ENCODE results near the gene ACO2. TPM values are rescaled to one million over a fixed set of nuclear protein-coding genes. Genes with fewer than 3 reads are reported as not detected.
"Not testable (repeated sequence)": the region's sequence is repeated elsewhere in the genome, so short reads cannot be mapped to it uniquely, and the experiment has no call there.

ACO2 gene
- total RNA-seq, 1 donor from 2014 or later: 69.9 TPM

DNA sequence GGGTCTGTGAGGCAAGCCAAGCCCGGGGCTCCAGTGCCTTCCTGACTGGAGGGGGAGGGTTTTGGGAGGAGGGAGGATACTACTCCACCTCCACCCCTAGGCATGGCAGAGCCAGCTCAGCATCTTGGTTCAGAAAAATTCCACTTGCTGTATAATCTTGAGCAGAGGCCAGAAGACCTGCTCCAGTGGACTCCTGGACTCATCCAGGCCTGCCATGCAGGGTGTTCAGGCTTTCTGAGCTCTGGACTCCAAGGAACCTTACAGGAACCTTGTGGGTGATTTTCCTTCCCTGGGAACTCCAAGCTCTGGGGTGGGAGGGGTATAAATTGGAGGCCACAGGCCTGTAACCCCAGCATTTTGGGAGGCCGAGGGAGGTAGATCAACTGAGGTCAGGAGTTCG is 101.3 kb downstream of the ACO2 start:
- no peak for DNase-seq (ENCODE audit: low spot score in 2 of 2, unreplicated experiment in 2 of 2)
- H3K27me3 Mint-ChIP-seq (ENCODE audit: low read depth): no peaks in the 10 kb centered on the region
- H3K4me3 Mint-ChIP-seq: no peak overlapping the region
- TF ChIP-seq, protein P1, sequence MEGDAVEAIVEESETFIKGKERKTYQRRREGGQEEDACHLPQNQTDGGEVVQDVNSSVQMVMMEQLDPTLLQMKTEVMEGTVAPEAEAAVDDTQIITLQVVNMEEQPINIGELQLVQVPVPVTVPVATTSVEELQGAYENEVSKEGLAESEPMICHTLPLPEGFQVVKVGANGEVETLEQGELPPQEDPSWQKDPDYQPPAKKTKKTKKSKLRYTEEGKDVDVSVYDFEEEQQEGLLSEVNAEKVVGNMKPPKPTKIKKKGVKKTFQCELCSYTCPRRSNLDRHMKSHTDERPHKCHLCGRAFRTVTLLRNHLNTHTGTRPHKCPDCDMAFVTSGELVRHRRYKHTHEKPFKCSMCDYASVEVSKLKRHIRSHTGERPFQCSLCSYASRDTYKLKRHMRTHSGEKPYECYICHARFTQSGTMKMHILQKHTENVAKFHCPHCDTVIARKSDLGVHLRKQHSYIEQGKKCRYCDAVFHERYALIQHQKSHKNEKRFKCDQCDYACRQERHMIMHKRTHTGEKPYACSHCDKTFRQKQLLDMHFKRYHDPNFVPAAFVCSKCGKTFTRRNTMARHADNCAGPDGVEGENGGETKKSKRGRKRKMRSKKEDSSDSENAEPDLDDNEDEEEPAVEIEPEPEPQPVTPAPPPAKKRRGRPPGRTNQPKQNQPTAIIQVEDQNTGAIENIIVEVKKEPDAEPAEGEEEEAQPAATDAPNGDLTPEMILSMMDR (IDR thresholded peaks at IDR 0.05; ENCODE audit: unreplicated experiment): no peak
- no peaks in the 10 kb centered on the region for H3K9me3 Mint-ChIP-seq
- H3K36me3 Mint-ChIP-seq: no peaks in the 10 kb centered on the region
- H3K4me1 Mint-ChIP-seq: peaks cover 10% of the 10 kb centered on the region
- H3K27ac Mint-ChIP-seq: no peak overlapping the region

DNA sequence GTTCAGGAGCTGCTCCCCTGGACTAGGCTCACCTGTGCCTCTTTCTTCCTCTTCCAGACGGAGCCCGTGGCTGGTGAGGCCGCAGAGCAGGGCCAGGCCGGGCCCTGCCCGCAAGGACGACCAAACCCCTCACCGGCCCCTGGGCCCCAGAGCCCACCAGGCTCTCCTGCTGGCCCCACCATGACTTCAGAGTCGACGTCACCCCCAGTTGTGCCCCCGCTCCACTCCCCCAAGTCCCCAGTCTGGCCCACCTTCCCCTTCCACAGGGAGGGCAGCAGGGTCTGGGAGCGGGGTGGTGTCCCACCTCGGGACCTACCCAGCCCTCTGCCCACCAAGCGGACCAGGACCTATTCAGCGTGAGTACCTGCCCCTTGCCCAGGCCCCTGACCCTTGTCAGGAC is 102.9 kb downstream of the ACO2 start:
- Mint-ChIP-seq H3K9me3 (no peaks in the 10 kb centered on the region), H3K36me3 (peaks cover 2% of the 10 kb centered on the region), H3K27ac (no peak overlapping the region), H3K4me3 (no peak overlapping the region), H3K27me3 (ENCODE audit: low read depth) (no peaks in the 10 kb centered on the region), H3K4me1 (peaks cover 10% of the 10 kb centered on the region)
- no peak for DNase-seq (ENCODE audit: low spot score in 2 of 2, unreplicated experiment in 2 of 2)
- TF ChIP-seq, protein P1 (IDR thresholded peaks at IDR 0.05; ENCODE audit: unreplicated experiment): no peak

- H3K36me3 Mint-ChIP-seq; H3K27me3 Mint-ChIP-seq (ENCODE audit: low read depth); DNase-seq (ENCODE audit: low spot score in 2 of 2, unreplicated experiment in 2 of 2); H3K9me3 Mint-ChIP-seq; H3K27ac Mint-ChIP-seq; H3K4me3 Mint-ChIP-seq: not testable (repeated sequence)
- peaks cover 10% of the 10 kb centered on the region for H3K4me1 Mint-ChIP-seq
These were observed 103.4 kb downstream of the ACO2 start for GRCh38 chr22:41572305-41572704.

DNA sequence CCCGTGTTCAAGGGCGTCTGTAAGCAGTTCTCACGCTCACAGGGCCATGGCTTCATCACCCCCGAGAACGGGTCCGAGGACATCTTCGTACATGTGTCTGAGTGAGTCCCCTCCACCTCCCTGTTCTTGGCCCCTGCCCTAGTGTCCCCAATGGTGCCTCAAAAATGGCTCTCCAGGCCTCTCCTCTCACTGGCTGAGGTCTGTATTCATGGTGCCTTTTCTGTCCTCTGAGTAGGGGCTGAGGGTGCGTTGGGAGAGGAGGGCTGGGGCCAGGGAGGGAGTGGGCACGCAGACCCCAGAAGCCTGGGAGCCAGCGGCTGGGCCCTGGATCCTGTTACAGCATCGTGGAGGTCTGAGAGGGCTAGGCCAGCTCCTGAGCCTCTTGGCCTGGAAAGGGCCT is 104.8 kb downstream of the ACO2 start:
- no peak overlapping the region for H3K27ac Mint-ChIP-seq
- H3K36me3 Mint-ChIP-seq: peaks cover 4% of the 10 kb centered on the region
- no peaks in the 10 kb centered on the region for H3K27me3 Mint-ChIP-seq (ENCODE audit: low read depth)
- TF ChIP-seq, protein P1 (IDR thresholded peaks at IDR 0.05; ENCODE audit: unreplicated experiment): no peak
- peaks cover 8% of the 10 kb centered on the region for H3K4me1 Mint-ChIP-seq
- H3K4me3 Mint-ChIP-seq: no peak overlapping the region
- no peak for DNase-seq (ENCODE audit: low spot score in 2 of 2, unreplicated experiment in 2 of 2)
- H3K9me3 Mint-ChIP-seq: no peaks in the 10 kb centered on the region

DNA sequence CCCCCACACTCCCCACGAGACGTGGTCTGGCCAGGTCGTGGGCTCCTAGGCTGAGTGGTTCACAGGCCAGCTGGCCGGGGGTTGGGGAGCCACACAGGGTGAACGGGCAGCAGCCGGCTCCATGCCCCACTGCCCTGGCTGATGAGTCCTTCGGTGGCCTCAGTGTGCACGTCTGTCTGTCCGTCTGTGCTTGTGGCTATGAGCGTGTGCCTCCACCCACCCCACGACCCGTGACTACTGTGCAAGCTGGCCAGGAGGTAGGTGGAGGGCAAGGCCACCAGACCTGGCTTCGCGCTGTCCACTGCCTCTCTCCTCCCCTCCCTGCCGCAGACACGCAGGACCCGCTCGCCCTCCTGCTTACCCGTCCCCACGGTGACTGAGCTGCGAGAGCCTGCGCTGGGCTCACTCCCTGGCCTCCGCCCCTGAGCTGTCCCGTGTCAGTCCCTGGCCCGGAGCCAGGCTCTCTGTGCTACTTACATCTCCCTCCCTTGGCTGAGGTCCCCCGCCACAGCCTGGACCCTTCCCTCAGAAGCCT is 106.0 kb downstream of the ACO2 start:
- no peaks in the 10 kb centered on the region for H3K9me3 Mint-ChIP-seq
- peaks cover 5% of the 10 kb centered on the region for H3K36me3 Mint-ChIP-seq
- H3K27ac Mint-ChIP-seq: no peak overlapping the region
- no peak overlapping the region for H3K4me3 Mint-ChIP-seq
- no peaks in the 10 kb centered on the region for H3K4me1 Mint-ChIP-seq
- DNase-seq (ENCODE audit: low spot score in 2 of 2, unreplicated experiment in 2 of 2): no peak
- no peaks in the 10 kb centered on the region for H3K27me3 Mint-ChIP-seq (ENCODE audit: low read depth)
- TF ChIP-seq, protein P1 (IDR thresholded peaks at IDR 0.05; ENCODE audit: unreplicated experiment): no peak

GRCh38 chr22:41575533-41575932 is 106.6 kb downstream of the ACO2 start:
- TF ChIP-seq, protein P1 (IDR thresholded peaks at IDR 0.05; ENCODE audit: unreplicated experiment): no peak
- H3K4me3 Mint-ChIP-seq: no peak overlapping the region
- peaks cover 5% of the 10 kb centered on the region for H3K36me3 Mint-ChIP-seq
- no peak overlapping the region for H3K27ac Mint-ChIP-seq
- no peak for DNase-seq (ENCODE audit: low spot score in 2 of 2, unreplicated experiment in 2 of 2)
- H3K9me3 Mint-ChIP-seq: no peaks in the 10 kb centered on the region
- no peaks in the 10 kb centered on the region for H3K27me3 Mint-ChIP-seq (ENCODE audit: low read depth)
- no peaks in the 10 kb centered on the region for H3K4me1 Mint-ChIP-seq
